RWPE1 (cell line): ENCODE data around the gene OR4M1.
"Not testable (repeated sequence)": the region's sequence is repeated elsewhere in the genome, so short reads cannot be mapped to it uniquely, and the experiment has no call there.

Experiments used
- CTCF ChIA-PET: fragments of 350-600 bp; sonication (Branson Sonifier 250); formaldehyde crosslinking; extraction: SDS; loops from one replicate; lab custom pipeline; 2021; lab: Yijun Ruan, JAX
- POLR2A ChIA-PET: fragments of 400-600 bp; formaldehyde crosslinking; extraction: SDS; loops from one replicate; lab custom pipeline; 2020; ENCODE audit warnings: antibody characterized with exemption; ENCODE audit not compliant: low non-redundant PET; lab: Yijun Ruan, JAX
- DNase-seq: peaks from one replicate; pipeline ENCODE4 v3.0.0; 2012; ENCODE audit warnings: low spot score
- H3K27ac ChIP-seq: fragments of 450-650 bp; 2 replicates; pipeline ENCODE4 v1.5.1; 2017
- CTCF ChIP-seq: fragments of 450-650 bp; conservative IDR thresholded peaks from 2 replicates; pipeline ENCODE4 v1.5.1; 2017; ENCODE audit warnings: low read depth, mild to moderate bottlenecking

The OR4M1 gene

GRCh38 chr14:19773204-19773603 lies at the start of gene OR4M1:
TSS of gene OR4M1 (plus strand) at chr14:19773504. CDS start at chr14:19780323, 6,819 bp downstream.
- DNase-seq, CTCF ChIA-PET, H3K27ac ChIP-seq, POLR2A ChIA-PET: not testable (repeated sequence)

GRCh38 chr14:19729359-19729758 lies 43.9 kb upstream of the OR4M1 start:
- TF ChIP-seq CTCF: no peak
- ChIA-PET POLR2A (no interaction called here), CTCF (no interaction called here)
- no peak overlapping the region for H3K27ac ChIP-seq
- DNase-seq: no peak

GRCh38 chr14:19729763-19730162 lies 43.5 kb upstream of the OR4M1 start:
- DNase-seq: no peak
- no peak overlapping the region for H3K27ac ChIP-seq
- TF ChIP-seq CTCF: no peak
- CTCF ChIA-PET: no interaction called here
- POLR2A ChIA-PET: no interaction called here

- CTCF ChIA-PET, H3K27ac ChIP-seq, POLR2A ChIA-PET, DNase-seq: not testable (repeated sequence)
Observed at GRCh38 chr14:19733893-19734292, 39.4 kb upstream of the OR4M1 start.

- no peak for DNase-seq
- TF ChIP-seq CTCF: no peak
- POLR2A ChIA-PET: no interaction called here
- CTCF ChIA-PET: no interaction called here
- H3K27ac ChIP-seq: no peak within 1 kb of the TSS
Observed at GRCh38 chr14:19743256-19743655, 30.0 kb upstream of the OR4M1 start, which contains the start of gene OR4Q3. TSS of gene OR4Q3 (plus strand) at chr14:19743571.

- POLR2A ChIA-PET, DNase-seq: not testable (repeated sequence)
- CTCF ChIA-PET: interaction anchor here (0.7 kb wide), 1 partner anchor 11 kb away, joined by 3 read pairs; no protein-coding TSS in a partner anchor
Observed at GRCh38 chr14:19752316-19752715, 21.0 kb upstream of the OR4M1 start.

GRCh38 chr14:19754172-19754571 lies 19.1 kb upstream of the OR4M1 start:
- no peak for DNase-seq
- POLR2A ChIA-PET: no interaction called here
- CTCF ChIA-PET: no interaction called here
- TF ChIP-seq CTCF: no peak
- H3K27ac ChIP-seq: no peak overlapping the region

More at GRCh38 chr14:19752316-19752715, 21.0 kb upstream of the OR4M1 start:
- not testable (repeated sequence) for H3K27ac ChIP-seq

GRCh38 chr14:19771491-19771890 lies 1.8 kb upstream of the OR4M1 start:
- CTCF ChIA-PET, H3K27ac ChIP-seq, POLR2A ChIA-PET, DNase-seq: not testable (repeated sequence)

GRCh38 chr14:19771895-19772430 lies 1.3 kb upstream of the OR4M1 start:
- CTCF ChIA-PET: no interaction called here
- POLR2A ChIA-PET: no interaction called here
- no peak for TF ChIP-seq CTCF

GRCh38 chr14:19772454-19772853 lies 850 bp upstream of the OR4M1 start:
- DNase-seq, H3K27ac ChIP-seq, CTCF ChIA-PET, POLR2A ChIA-PET: not testable (repeated sequence)

More at GRCh38 chr14:19771895-19772430, 1.3 kb upstream of the OR4M1 start:
- no peak for DNase-seq
- H3K27ac ChIP-seq: no peak overlapping the region
